Suprapubic skin (tissue), 4 donors: ENCODE results near the gene TMEM178B.

Experiments
- CTCF ChIP-seq, 2 donors: fragments of 200-600 bp in 1 of 2; fragments of 450-650 bp in 1 of 2; sonication (generic) in 1 of 2; IDR thresholded peaks; one replicate each; pipeline ENCODE4 v1.5.1; 2016 to 2019; ENCODE audit warnings: antibody characterized with exemption in 2 of 2, mild to moderate bottlenecking in 1 of 2, moderate library complexity in 1 of 2
- EP300 ChIP-seq: sonication (generic); formaldehyde crosslinking; IDR thresholded peaks from one replicate; pipeline ENCODE4 v1.6.1; 2017; ENCODE audit warnings: antibody characterized with exemption
- POLR2A ChIP-seq, 2 donors: fragments of 450-650 bp; IDR thresholded peaks; one replicate each; pipeline ENCODE4 v1.6.1; 2017; ENCODE audit warnings: antibody characterized with exemption in 2 of 2, mild to moderate bottlenecking in 2 of 2, moderate library complexity in 2 of 2
- POLR2AphosphoS5 ChIP-seq, 3 donors: sonication (generic); formaldehyde crosslinking; IDR thresholded peaks; one replicate each; pipeline ENCODE4 v1.6.1; 2017; ENCODE audit warnings: antibody characterized with exemption in 3 of 3

GRCh38 chr7:141407893-141408292 is 334.0 kb downstream of the TMEM178B start:
- TF ChIP-seq CTCF (IDR thresholded peaks at IDR 0.05) = no peak
- no peak for TF ChIP-seq POLR2A (IDR thresholded peaks at IDR 0.05)
- no peak for TF ChIP-seq EP300
- TF ChIP-seq POLR2AphosphoS5 (IDR thresholded peaks at IDR 0.05) = no peak
